Lung (tissue), 12 donors: ENCODE results near the gene CUL2. TPM values are rescaled to one million over a fixed set of nuclear protein-coding genes. Genes with fewer than 3 reads are reported as not detected.

ENCODE experiments used
- ATAC-seq: fragments of 200-7000 bp; cut with Tn5 transposase; one replicate; pipeline ENCODE4 v1.9.1; 2020; ENCODE audit warnings: moderate number of reproducible peaks; ENCODE audit not compliant: insufficient read depth, low FRiP score
- DNase-seq, 3 donors: peaks; one replicate each; pipeline ENCODE4 v3.0.0-alpha.2; 2013 to 2017
- H3K27ac ChIP-seq, 2 donors: one replicate each; pipeline ENCODE4 v1.5.1; 2013; ENCODE audit warnings: mild to moderate bottlenecking in 2 of 2, moderate library complexity in 2 of 2, control low read depth in 1 of 2, inconsistent platforms in 1 of 2, low read depth in 1 of 2, low read length in 1 of 2
- H3K27me3 ChIP-seq, 3 donors: one replicate each; pipeline ENCODE4 v1.5.1; 2013; ENCODE audit warnings: low read length in 2 of 3; ENCODE audit not compliant: control insufficient read depth in 3 of 3, insufficient read depth in 3 of 3
- H3K36me3 ChIP-seq, 4 donors: one replicate each; pipeline ENCODE4 v1.5.1; 2013; ENCODE audit warnings: low read length in 4 of 4, mild to moderate bottlenecking in 1 of 4, moderate library complexity in 1 of 4; ENCODE audit not compliant: control insufficient read depth in 4 of 4, insufficient read depth in 4 of 4
- H3K4me1 ChIP-seq, 5 donors: one replicate each; pipeline ENCODE4 v1.5.1; 2013; ENCODE audit warnings: low read length in 5 of 5, mild to moderate bottlenecking in 2 of 5, moderate library complexity in 1 of 5; ENCODE audit not compliant: control insufficient read depth in 5 of 5, insufficient read depth in 5 of 5
- H3K4me3 ChIP-seq: one replicate; pipeline ENCODE4 v1.5.1; 2013; ENCODE audit warnings: mild to moderate bottlenecking, control low read depth, moderate library complexity
- H3K9ac ChIP-seq, 2 donors: one replicate each; pipeline ENCODE4 v1.5.1; 2013; ENCODE audit warnings: low read length in 2 of 2, control low read depth in 1 of 2; ENCODE audit not compliant: insufficient read depth in 1 of 2
- H3K9me3 ChIP-seq, 4 donors: one replicate each; pipeline ENCODE4 v1.5.1; 2013; ENCODE audit warnings: low read length in 3 of 4, mild to moderate bottlenecking in 1 of 4, moderate library complexity in 1 of 4; ENCODE audit not compliant: control insufficient read depth in 4 of 4, insufficient read depth in 3 of 4
- CTCF ChIP-seq: IDR thresholded peaks from 2 replicates; pipeline ENCODE4 v1.5.1; 2012; ENCODE audit warnings: mild to moderate bottlenecking; ENCODE audit errors: control extremely low read depth, extremely low read depth
- WGBS, 2 donors: extraction: QIAGEN DNeasy Blood & Tissue Kit; methylation state at CpG; one replicate each; pipeline ENCODE4 v1.1.7; 2013; 5-methylcytosine and 5-hydroxymethylcytosine counted together
- polyA plus RNA-seq, 2 donors: library from polyadenylated mRNA; stranded (reverse); fragments of 200-250 nt; gene quantifications; one replicate each; pipeline ENCODE4 v1.2.1, GENCODE V29; 2013
- total RNA-seq, 2 donors: library from RNA; depleted of rRNA in 1 of 2; stranded (reverse); fragments of >200 nt in 1 of 2; gene quantifications; one replicate each; pipeline ENCODE4 v1.2.1, GENCODE V29; 2014 to 2021
- donor health status: control.
- donor health status: control.
- donor health status: Bipolar disorder and iron deficiency.
- donor health status: healthy.
- donor health status: DM: yes; HTN: yes; CAD: no.

The CUL2 gene
- total and polyA plus RNA-seq, 4 donors: 7.7 to 30.8 (median 17.6) TPM

DNA sequence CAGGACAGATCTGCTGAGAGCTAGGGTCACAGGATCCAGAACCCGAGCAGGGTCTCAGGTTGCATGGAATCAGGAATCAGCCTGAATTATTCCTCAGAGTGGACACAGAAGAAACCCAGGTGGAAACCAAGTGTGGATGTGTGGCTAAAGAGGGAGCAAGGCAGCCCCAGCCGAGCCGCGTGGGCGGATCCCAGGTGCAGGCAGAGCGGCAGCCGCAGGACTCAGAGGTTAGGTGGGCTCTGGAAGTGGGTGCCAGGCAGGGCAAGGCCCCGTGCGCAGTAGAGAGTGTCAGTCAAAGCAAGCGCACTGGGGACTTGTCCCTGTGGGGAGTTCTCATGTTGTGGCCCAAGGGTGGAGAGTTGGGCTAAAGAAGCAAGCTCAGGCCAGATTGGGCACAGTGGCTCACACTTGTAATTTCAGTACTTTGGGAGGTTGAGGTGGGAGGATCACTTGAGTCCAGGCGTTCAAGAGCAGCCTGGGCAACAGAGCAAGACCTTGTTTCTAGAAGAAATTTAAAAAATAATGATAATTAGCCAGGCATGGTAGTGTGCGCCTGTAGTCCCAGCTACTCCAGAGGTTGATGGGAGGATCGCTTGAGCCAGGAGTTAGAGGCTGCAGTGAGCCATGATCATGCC, 125.9 kb downstream of the CUL2 start:
- no peak overlapping the region for H3K27ac ChIP-seq
- H3K4me1 ChIP-seq: peaks cover 0 to 26% (median 7%) of the 10 kb centered on the region in 5 donors
- H3K9ac ChIP-seq: no peak overlapping the region
- 95 to 96% methylated on average over 13 of the region's 13 CpGs for WGBS, 2 donors
- ATAC-seq (no peak), DNase-seq (no peak)
- H3K9me3 ChIP-seq: no peaks in the 10 kb centered on the region
- TF ChIP-seq CTCF: no peak
- no peaks in the 10 kb centered on the region for H3K27me3 ChIP-seq
- no peak overlapping the region for H3K4me3 ChIP-seq
- H3K36me3 ChIP-seq: no peaks in the 10 kb centered on the region

DNA sequence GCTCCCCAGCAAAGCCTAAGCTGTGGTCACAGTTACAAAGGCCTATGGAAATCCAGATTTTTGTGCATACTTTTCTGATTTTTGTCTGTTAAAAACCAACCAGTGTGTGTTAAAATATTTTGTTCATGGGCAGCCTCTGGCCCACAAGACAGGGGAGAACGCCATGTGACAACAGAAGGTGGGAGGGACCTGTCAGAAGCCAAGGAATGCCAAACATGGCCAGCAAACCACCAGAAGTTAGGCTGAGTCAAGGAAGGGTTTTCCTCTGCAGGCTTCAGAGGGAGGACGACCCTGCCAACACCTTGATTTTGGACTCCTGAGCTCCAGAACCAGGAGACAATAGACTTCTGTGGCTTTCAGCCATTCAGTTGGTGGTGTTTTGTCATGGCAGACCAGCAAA, 127.3 kb downstream of the CUL2 start:
- no peaks in the 10 kb centered on the region for H3K9me3 ChIP-seq

GRCh38 chr10:34960983-34961382, 129.2 kb downstream of the CUL2 start:
- H3K27me3 ChIP-seq: no peaks in the 10 kb centered on the region
- no peaks in the 10 kb centered on the region for H3K36me3 ChIP-seq
- H3K27ac ChIP-seq: no peak overlapping the region
- no peak for TF ChIP-seq CTCF
- H3K4me1 ChIP-seq: peaks cover 0 to 8% (median 2%) of the 10 kb centered on the region in 5 donors
- 66 to 84% methylated on average over 8 of the region's 8 CpGs for WGBS, 2 donors
- no peaks in the 10 kb centered on the region for H3K9me3 ChIP-seq
- H3K4me3 ChIP-seq: no peak overlapping the region
- ATAC-seq (no peak), DNase-seq (no peak)
- no peak overlapping the region for H3K9ac ChIP-seq

More for the DNA sequence above, 127.3 kb downstream of the CUL2 start:
- Histone ChIP-seq H3K36me3 (no peaks in the 10 kb centered on the region), H3K27me3 (no peaks in the 10 kb centered on the region), H3K4me3 (no peak overlapping the region), H3K9ac (no peak overlapping the region), H3K27ac (no peak overlapping the region), H3K4me1 (peaks cover 0 to 26% (median 7%) of the 10 kb centered on the region in 5 donors)
- no peak for TF ChIP-seq CTCF
- DNase-seq (no peak), ATAC-seq (no peak)
- 85 to 92% methylated on average over 2 of the region's 2 CpGs for whole genome bisulfite sequencing, 2 donors

DNA sequence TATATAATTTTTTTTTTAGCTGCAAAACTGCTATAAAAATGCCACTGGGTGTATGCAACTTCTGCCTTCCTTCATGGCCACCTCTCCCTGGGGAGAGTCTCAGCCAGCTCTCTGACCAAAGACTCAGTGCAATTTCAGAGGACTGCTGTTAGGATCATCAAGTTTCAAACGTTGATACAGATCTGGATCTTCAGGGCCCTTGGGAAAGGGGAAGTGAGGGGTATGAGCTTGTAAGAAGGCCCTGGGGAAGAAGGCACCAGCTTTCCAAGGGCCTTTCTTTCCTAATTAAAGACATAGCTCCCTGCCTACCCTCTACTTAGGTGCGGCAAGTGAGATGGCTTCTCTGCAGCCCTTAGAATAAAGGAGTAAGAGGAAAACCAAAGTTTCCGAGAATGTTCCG, 130.4 kb downstream of the CUL2 start:
- Histone ChIP-seq H3K4me3 (no peak overlapping the region), H3K4me1 (peaks cover 0 to 11% (median 0%) of the 10 kb centered on the region in 5 donors), H3K27me3 (no peaks in the 10 kb centered on the region), H3K9ac (no peak overlapping the region), H3K9me3 (no peaks in the 10 kb centered on the region), H3K27ac (no peak overlapping the region), H3K36me3 (no peaks in the 10 kb centered on the region)
- WGBS, 2 donors: 67 to 72% methylated on average over 4 of the region's 4 CpGs
- DNase-seq (no peak), ATAC-seq (no peak)
- TF ChIP-seq CTCF: no peak
